ENCODE results near the gene BTBD2.
A peak's percentile ranks its signal among the peaks of the same experiment; 100 is the strongest.

DNA sequence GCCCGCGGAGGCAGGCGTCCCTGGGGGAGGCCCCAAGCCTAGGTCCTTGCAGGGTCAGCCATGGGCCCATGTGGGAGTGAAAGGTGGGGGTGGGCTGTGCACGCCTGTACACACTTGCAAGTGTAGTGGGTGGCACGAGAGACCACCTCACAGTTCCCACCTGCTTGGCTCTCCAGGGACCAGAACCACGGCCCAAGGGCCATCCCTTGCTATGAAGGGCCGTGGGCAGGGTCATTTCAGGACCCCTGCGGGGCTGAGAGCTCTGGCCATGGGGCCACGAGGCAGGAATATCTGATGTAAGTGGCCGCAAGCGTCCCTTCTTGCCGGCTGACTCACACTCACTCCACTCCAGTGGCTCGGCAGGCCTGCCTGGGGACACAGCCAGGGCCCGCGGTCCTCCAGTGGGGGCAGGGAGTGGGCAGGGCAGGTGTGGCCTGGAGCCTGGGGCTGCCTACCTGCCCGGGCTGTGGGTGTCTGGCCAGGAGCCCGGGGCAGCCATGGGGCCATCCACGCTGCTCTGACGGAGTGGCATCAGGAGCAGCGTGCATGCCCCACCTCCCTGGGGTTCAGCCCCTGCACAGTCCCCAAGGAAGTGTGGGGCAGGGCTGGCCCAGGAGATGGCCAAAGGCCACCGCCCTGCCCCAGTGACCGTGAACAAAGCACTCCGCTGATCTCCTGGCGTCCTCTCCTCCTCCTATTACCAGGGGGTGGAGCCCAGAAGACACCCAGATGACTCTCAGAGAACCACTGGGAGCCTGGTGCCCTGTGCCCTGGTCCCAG is 44.1 kb upstream of the BTBD2 start:
- peak; percentile 17; the same call in 1 of the 2 replicates for TF ChIP-seq CTCF (CRISPR knock-in tag; IDR thresholded peaks at IDR 0.05)
- TF ChIP-seq ZNF552 (CRISPR knock-in tag; IDR thresholded peaks at IDR 0.05; ENCODE audit: borderline replicate concordance), result peak; percentile 44; the same call in 1 of the 2 replicates
- TF ChIP-seq RXRA (CRISPR knock-in tag; IDR thresholded peaks at IDR 0.05), result peak; percentile 79
- peak; percentile 86 to 88 for TF ChIP-seq POLR2A (IDR thresholded peaks at IDR 0.05; ENCODE audit: insufficient read depth in 1 of 2, low read depth in 2 of 2, low read length in 2 of 2)
- peak; percentile 93 for TF ChIP-seq ERF (CRISPR knock-in tag; IDR thresholded peaks at IDR 0.05)
- peak; percentile 75 for TF ChIP-seq HNF4A (CRISPR knock-in tag; IDR thresholded peaks at IDR 0.05)
- TF ChIP-seq ARID2 (CRISPR knock-in tag; IDR thresholded peaks at IDR 0.05; ENCODE audit: borderline replicate concordance), result peak; percentile 70; the same call in 1 of the 2 replicates

Measured in HepG2 (cell line).